DMS53 treated with DMSO at 0.1 percent for 48 hours (cell line): ENCODE results near the gene IRF2BP1.
"Not testable (repeated sequence)": the region's sequence is repeated elsewhere in the genome, so short reads cannot be mapped to it uniquely, and the experiment has no call there.

Experiments
- DNase-seq: peaks from one replicate; lab custom pipeline; 2025; ENCODE audit not compliant: unreplicated experiment; lab: John Stamatoyannopoulos, UW

Gene IRF2BP1

GRCh38 chr19:45902651-45903625 is 17.0 kb upstream of the IRF2BP1 start:
- peak; percentile 93 for DNase-seq

GRCh38 chr19:45901912-45902650 is 16.1 kb upstream of the IRF2BP1 start, which contains the start of gene MYPOP:
TSS of gene MYPOP (minus strand) at chr19:45902613. CDS start at chr19:45901773, 840 bp downstream.
- DNase-seq = peak; percentile 32

GRCh38 chr19:45901432-45901911 is 15.5 kb upstream of the IRF2BP1 start:
- DNase-seq = no peak

- no peak for DNase-seq
Measured at GRCh38 chr19:45900738-45901431, 14.9 kb upstream of the IRF2BP1 start.

GRCh38 chr19:45899919-45900589 is 14.1 kb upstream of the IRF2BP1 start:
- no peak for DNase-seq

GRCh38 chr19:45899253-45899652 is 13.3 kb upstream of the IRF2BP1 start:
- DNase-seq = no peak

GRCh38 chr19:45897261-45897812 is 11.4 kb upstream of the IRF2BP1 start:
- DNase-seq = no peak

GRCh38 chr19:45895983-45896599 is 10.2 kb upstream of the IRF2BP1 start:
- DNase-seq = not testable (repeated sequence)

- DNase-seq = no peak
Measured at GRCh38 chr19:45895519-45895972, 9.6 kb upstream of the IRF2BP1 start.

GRCh38 chr19:45890877-45891276 is 4.9 kb upstream of the IRF2BP1 start:
- no peak for DNase-seq

GRCh38 chr19:45889210-45889885 is 3.4 kb upstream of the IRF2BP1 start:
- DNase-seq = no peak

GRCh38 chr19:45887200-45887710 is 1.3 kb upstream of the IRF2BP1 start:
- DNase-seq = no peak

GRCh38 chr19:45886427-45887199 is 672 bp upstream of the IRF2BP1 start:
- peak; percentile 88 for DNase-seq

- DNase-seq = peak; percentile 34
Measured at GRCh38 chr19:45884682-45885555, 1.0 kb downstream of the IRF2BP1 start.

GRCh38 chr19:45883881-45884681 is 1.9 kb downstream of the IRF2BP1 start:
- no peak for DNase-seq

- DNase-seq = no peak
Measured at GRCh38 chr19:45883586-45883880, 2.4 kb downstream of the IRF2BP1 start.
